ENCODE data around the gene NINJ1. TPM values are rescaled to one million over a fixed set of nuclear protein-coding genes. Genes with fewer than 3 reads are reported as not detected.

NINJ1 gene
- total and polyA plus RNA-seq, 2 of the 13 experiments (the other 11 are each of a cell fraction or from before 2014, with no cell fraction given) = 81.2 to 92.1 TPM

- TF ChIP-seq PRDM10 (CRISPR knock-in tag; IDR thresholded peaks at IDR 0.05; ENCODE audit: low read depth) (no peak), U2AF1 (optimal IDR thresholded peaks at IDR 0.05; ENCODE audit: low read depth, low read length) (no peak), SMYD3 (CRISPR knock-in tag; IDR thresholded peaks at IDR 0.05) (no peak), GABPA (IDR thresholded peaks at IDR 0.05; ENCODE audit: low read depth, low read length) (no peak), GABPA (CRISPR knock-in tag; IDR thresholded peaks at IDR 0.05; ENCODE audit: low read depth) (peak; percentile 71), DMAP1 (CRISPR knock-in tag; IDR thresholded peaks at IDR 0.05) (peak; percentile 60), MEIS1 (CRISPR knock-in tag; IDR thresholded peaks at IDR 0.05; ENCODE audit: borderline replicate concordance) (peak; percentile 20; the same call in 1 of the 2 replicates), SMAD9 (CRISPR knock-in tag; IDR thresholded peaks at IDR 0.05) (no peak), PPARG (CRISPR knock-in tag; conservative IDR thresholded peaks at IDR 0.05) (0 out of 2 replicates have a peak, but pooled peaks have one; percentile 10), SALL2 (CRISPR knock-in tag; IDR thresholded peaks at IDR 0.05) (0 out of 2 replicates have a peak, but pooled peaks have one; percentile 16), ZNF562 (CRISPR knock-in tag; IDR thresholded peaks at IDR 0.05; ENCODE audit: borderline replicate concordance) (no peak), ARNT2 (CRISPR knock-in tag; IDR thresholded peaks at IDR 0.05; ENCODE audit: low read depth) (peak; percentile 57), ZMYM3 (CRISPR knock-in tag; IDR thresholded peaks at IDR 0.05) (peak; percentile 92), HIVEP1 (CRISPR knock-in tag; IDR thresholded peaks at IDR 0.05) (no peak), ZFP37 (CRISPR knock-in tag; IDR thresholded peaks at IDR 0.05; ENCODE audit: borderline replicate concordance) (no peak), TAF15 (IDR thresholded peaks at IDR 0.05; ENCODE audit: low read depth, low read length, poor library complexity, severe bottlenecking) (no peak), POLR2AphosphoS5 (IDR thresholded peaks at IDR 0.05; ENCODE audit: low read depth, low read length) (peak; percentile 58), AGO1 (IDR thresholded peaks at IDR 0.05; ENCODE audit: low read depth, low read length, poor library complexity, severe bottlenecking) (peak; percentile 30)
- TF ChIP-seq, protein P1, sequence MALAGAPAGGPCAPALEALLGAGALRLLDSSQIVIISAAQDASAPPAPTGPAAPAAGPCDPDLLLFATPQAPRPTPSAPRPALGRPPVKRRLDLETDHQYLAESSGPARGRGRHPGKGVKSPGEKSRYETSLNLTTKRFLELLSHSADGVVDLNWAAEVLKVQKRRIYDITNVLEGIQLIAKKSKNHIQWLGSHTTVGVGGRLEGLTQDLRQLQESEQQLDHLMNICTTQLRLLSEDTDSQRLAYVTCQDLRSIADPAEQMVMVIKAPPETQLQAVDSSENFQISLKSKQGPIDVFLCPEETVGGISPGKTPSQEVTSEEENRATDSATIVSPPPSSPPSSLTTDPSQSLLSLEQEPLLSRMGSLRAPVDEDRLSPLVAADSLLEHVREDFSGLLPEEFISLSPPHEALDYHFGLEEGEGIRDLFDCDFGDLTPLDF (CRISPR knock-in tag; IDR thresholded peaks at IDR 0.05) = no peak
- TF ChIP-seq, protein P2, sequence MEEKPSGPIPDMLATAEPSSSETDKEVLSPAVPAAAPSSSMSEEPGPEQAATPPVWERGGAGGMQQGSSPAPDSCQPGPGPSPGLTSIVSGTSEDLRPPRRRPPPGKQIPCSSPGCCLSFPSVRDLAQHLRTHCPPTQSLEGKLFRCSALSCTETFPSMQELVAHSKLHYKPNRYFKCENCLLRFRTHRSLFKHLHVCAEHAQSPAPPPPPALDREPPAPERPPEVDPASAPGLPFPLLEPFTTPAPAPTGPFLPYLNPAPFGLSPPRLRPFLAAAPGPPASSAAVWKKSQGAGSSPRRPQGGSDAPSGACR (CRISPR knock-in tag; IDR thresholded peaks at IDR 0.05) = peak; percentile 76
- TF ChIP-seq, protein P3, sequence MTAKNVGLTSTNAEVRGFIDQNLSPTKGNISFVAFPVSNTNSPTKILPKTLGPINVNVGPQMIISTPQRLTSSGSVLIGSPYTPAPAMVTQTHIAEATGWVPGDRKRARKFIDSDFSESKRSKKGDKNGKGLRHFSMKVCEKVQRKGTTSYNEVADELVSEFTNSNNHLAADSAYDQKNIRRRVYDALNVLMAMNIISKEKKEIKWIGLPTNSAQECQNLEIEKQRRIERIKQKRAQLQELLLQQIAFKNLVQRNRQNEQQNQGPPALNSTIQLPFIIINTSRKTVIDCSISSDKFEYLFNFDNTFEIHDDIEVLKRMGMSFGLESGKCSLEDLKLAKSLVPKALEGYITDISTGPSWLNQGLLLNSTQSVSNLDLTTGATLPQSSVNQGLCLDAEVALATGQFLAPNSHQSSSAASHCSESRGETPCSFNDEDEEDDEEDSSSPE (CRISPR knock-in tag; IDR thresholded peaks at IDR 0.05) = peak; percentile 65
Observed at GRCh38 chr9:93095205-93096130, 38.6 kb downstream of the NINJ1 start (continued).
